D721Med (cell line): ENCODE measurements around the gene GPS2.

Source experiments
- DNase-seq: peaks from one replicate; pipeline ENCODE4 v3.0.0; 2011; ENCODE audit warnings: low spot score; ENCODE audit not compliant: insufficient read length
- FAIRE-seq: peaks from 2 replicates; lab custom pipeline; 2011; peaks lifted over from hg19 to GRCh38; lab: Jason Lieb, UNC
- CTCF ChIP-seq: IDR thresholded peaks from 2 replicates; pipeline ENCODE4 v1.5.1; 2012; ENCODE audit warnings: mild to moderate bottlenecking, control low read depth; ENCODE audit not compliant: insufficient read depth; ENCODE audit errors: missing control alignments

The GPS2 gene

GRCh38 chr17:7289256-7290032, 25.7 kb downstream of the GPS2 start:
- FAIRE-seq (no peak), DNase-seq (peak; percentile 19)
- no peak for TF ChIP-seq CTCF

DNA sequence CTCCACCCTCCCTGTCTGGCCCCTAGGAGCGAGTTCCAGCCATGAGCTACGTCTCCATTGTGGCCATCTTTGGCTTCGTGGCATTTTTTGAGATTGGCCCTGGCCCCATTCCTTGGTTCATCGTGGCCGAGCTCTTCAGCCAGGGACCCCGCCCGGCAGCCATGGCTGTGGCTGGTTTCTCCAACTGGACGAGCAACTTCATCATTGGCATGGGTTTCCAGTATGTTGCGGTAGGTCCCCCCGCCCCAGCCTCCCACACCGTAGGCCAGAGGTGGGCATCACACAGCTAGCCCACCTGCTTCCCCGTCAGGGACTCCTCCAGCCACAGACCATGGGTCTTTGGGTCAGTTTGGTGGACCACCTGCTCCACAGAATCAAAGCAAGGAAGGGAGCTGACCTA, 29.5 kb downstream of the GPS2 start:
- no peak for FAIRE-seq
- no peak for TF ChIP-seq CTCF
- no peak for DNase-seq

GRCh38 chr17:7284911-7285310, 30.2 kb downstream of the GPS2 start:
- TF ChIP-seq CTCF = no peak
- FAIRE-seq (no peak), DNase-seq (peak; percentile 13)

- FAIRE-seq (no peak), DNase-seq (peak; percentile 15)
- TF ChIP-seq CTCF = no peak
Measured at GRCh38 chr17:7283471-7284216, 31.5 kb downstream of the GPS2 start.

GRCh38 chr17:7282752-7283321, 32.3 kb downstream of the GPS2 start:
- DNase-seq (peak; percentile 12), FAIRE-seq (no peak)
- no peak for TF ChIP-seq CTCF

DNA sequence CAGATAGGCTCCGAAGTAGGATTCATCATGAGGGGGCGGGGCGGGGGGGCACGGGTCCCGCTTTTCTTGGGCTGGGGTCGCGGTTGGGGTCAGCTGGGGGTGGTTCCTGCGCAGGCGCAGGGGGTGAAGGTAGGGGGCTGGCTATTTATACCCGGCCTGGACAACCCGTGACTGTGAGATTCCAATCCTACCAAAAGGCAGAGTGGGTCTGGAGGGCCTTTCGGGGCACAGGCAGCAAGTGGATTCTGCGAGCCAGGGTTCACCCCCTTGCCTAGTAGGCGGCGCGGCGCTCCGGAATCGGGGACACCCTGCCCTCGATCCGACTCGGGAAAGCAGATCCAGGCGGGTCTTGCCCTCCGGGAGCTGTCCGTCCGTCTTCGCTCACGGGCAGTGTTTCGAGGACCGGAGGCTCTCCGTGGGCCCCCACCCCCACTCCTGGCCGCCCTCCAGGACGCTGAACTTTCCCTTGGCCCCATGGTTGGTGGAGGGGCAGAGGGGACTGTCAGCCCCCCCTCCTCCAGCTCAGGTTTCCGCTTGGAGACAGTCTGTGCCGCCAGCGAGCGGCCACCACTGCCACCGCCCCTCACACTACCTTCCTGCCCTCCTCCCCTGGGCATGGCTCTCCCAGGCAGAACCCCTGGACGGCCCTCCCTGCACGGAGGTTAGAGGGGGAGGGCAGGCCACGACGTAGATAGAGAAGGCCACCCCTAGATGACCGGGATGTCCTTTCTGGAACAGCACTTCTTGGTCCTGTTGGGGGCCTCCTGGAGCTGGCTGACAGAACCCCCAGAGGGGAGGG, 33.0 kb downstream of the GPS2 start:
- TF ChIP-seq CTCF = no peak
- peak; percentile 47 for DNase-seq
- no peak for FAIRE-seq
